HFFc6 (cell line): ENCODE measurements around the gene ART3. TPM values are rescaled to one million over a fixed set of nuclear protein-coding genes. Genes with fewer than 3 reads are reported as not detected.

Source experiments
- DNase-seq: peaks from one replicate; pipeline ENCODE4 v3.0.0-alpha.2; 2018
- H3K27ac Mint-ChIP-seq: 2 replicates; pipeline ENCODE4 v1.8.0; 2020; ENCODE audit warnings: mild to moderate bottlenecking, mixed read lengths
- H3K27me3 Mint-ChIP-seq: 2 replicates; pipeline ENCODE4 v1.8.0; 2021; ENCODE audit warnings: mild to moderate bottlenecking, moderate library complexity, mixed read lengths; ENCODE audit not compliant: insufficient read depth
- H3K36me3 Mint-ChIP-seq: 2 replicates; pipeline ENCODE4 v1.8.0; 2021; ENCODE audit warnings: low read depth, mixed read lengths
- H3K4me1 Mint-ChIP-seq: 2 replicates; pipeline ENCODE4 v1.8.0; 2020; ENCODE audit warnings: low read depth, mixed read lengths
- H3K4me3 Mint-ChIP-seq: 2 replicates; pipeline ENCODE4 v1.8.0; 2020; ENCODE audit warnings: mild to moderate bottlenecking, moderate library complexity, mixed read lengths
- H3K9me3 Mint-ChIP-seq: 2 replicates; pipeline ENCODE4 v1.8.0; 2020; ENCODE audit warnings: mild to moderate bottlenecking, mixed read lengths
- total RNA-seq, 6 experiments: library from RNA; stranded (reverse); fragmentation: NEBNext Ultra II Directional; extraction: Animal tissue kit (Norgen Biotek cat#: 25700); gene quantifications; 2 replicates in 1 of 6; 3 replicates in 5 of 6; pipeline ENCODE4 v1.2.3, GENCODE V29; 2021
- TF ChIP-seq, protein P1 (sequence below): fragments of 200-600 bp; sonication (generic); IDR thresholded peaks from 2 replicates; pipeline ENCODE4 v1.5.0; 2021; ENCODE audit warnings: antibody characterized with exemption, mild to moderate bottlenecking

The ART3 gene
- total RNA-seq, 6 experiments from 2014 or later = not detected

DNA sequence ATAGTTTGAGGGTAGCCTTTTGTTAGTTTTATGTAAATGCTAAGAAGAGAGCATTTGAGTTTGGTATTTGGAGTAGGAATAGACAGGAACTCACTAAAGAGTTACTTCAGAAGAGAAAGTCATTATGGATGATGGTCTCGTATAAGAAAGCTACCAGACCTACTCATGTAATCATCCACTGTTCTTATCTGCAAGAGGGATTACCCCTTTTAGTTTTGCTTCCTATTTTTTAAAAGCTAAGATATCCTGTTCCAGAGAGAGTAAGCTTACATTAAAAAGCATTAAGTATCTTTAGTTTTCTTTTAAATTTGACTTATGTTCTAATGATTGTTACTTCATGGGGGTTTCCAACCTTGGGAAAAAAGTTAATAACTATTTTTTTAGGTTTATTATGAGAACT lies 12.5 kb upstream of the ART3 start:
- Mint-ChIP-seq H3K27ac (no peak overlapping the region), H3K9me3 (no peaks in the 10 kb centered on the region), H3K36me3 (no peaks in the 10 kb centered on the region), H3K4me3 (no peak overlapping the region), H3K27me3 (peaks cover 19% of the 10 kb centered on the region), H3K4me1 (no peaks in the 10 kb centered on the region)
- TF ChIP-seq, protein P1, sequence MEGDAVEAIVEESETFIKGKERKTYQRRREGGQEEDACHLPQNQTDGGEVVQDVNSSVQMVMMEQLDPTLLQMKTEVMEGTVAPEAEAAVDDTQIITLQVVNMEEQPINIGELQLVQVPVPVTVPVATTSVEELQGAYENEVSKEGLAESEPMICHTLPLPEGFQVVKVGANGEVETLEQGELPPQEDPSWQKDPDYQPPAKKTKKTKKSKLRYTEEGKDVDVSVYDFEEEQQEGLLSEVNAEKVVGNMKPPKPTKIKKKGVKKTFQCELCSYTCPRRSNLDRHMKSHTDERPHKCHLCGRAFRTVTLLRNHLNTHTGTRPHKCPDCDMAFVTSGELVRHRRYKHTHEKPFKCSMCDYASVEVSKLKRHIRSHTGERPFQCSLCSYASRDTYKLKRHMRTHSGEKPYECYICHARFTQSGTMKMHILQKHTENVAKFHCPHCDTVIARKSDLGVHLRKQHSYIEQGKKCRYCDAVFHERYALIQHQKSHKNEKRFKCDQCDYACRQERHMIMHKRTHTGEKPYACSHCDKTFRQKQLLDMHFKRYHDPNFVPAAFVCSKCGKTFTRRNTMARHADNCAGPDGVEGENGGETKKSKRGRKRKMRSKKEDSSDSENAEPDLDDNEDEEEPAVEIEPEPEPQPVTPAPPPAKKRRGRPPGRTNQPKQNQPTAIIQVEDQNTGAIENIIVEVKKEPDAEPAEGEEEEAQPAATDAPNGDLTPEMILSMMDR = no peak
- DNase-seq = no peak

DNA sequence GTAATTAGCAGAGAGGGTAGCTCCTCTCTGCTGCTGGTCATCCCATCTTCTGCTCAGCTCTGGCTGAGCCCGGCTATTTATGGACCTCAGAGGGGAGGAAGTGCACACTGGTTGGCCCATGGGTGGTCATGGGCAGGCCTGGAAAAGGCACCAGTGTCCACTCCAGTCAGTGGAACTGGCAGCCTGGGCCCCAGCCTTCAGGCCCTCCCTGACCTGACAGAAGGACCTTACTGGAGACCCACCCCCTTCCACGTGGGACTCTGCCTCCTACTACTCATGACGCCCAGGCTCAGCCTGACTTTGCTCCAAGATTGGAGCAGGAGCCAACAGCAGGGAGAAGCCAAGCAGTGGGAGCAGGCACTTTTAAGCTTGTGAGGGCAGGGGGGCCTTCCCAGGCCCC lies 8.0 kb upstream of the ART3 start:
- Mint-ChIP-seq H3K27me3 (peaks cover 3% of the 10 kb centered on the region), H3K9me3 (no peaks in the 10 kb centered on the region), H3K4me3 (no peak overlapping the region), H3K4me1 (no peaks in the 10 kb centered on the region), H3K27ac (no peak overlapping the region), H3K36me3 (no peaks in the 10 kb centered on the region)
- DNase-seq = no peak
- TF ChIP-seq, protein P1 = no peak

DNA sequence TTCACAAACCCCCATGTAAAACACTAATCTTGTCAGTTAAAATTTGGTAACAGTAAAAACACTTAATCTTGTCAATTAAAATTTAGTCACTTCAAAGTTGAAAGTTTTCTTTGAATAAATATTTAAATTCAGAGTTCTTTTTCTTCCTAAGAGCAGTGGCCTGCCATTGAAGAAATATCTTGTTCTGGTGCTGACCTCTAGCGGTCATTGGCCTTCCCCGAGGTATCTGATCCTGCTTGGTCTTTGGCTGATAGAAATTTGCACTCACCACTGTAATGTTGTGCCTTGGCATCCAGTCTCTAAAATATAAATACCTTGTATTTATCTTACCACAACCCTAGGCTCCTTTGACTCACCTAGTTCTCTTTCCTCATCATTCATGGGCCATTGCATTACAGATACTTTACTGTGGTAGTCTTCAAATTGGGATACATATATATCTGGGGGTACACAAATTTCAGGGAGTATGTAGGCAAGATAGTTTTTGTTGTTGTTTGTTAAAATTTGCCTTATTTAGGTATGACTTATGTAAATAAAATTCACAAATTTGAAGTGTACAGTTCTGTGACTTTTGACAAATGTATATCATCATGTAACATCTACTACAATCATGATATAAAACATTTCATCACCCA lies 6.7 kb upstream of the ART3 start:
- no peaks in the 10 kb centered on the region for H3K4me1 Mint-ChIP-seq
- H3K9me3 Mint-ChIP-seq = no peaks in the 10 kb centered on the region
- DNase-seq = peak; percentile 71
- TF ChIP-seq, protein P1 = peak; percentile 96
- no peak overlapping the region for H3K4me3 Mint-ChIP-seq
- H3K27ac Mint-ChIP-seq = no peak overlapping the region
- peaks cover 2% of the 10 kb centered on the region for H3K27me3 Mint-ChIP-seq
- no peaks in the 10 kb centered on the region for H3K36me3 Mint-ChIP-seq

DNA sequence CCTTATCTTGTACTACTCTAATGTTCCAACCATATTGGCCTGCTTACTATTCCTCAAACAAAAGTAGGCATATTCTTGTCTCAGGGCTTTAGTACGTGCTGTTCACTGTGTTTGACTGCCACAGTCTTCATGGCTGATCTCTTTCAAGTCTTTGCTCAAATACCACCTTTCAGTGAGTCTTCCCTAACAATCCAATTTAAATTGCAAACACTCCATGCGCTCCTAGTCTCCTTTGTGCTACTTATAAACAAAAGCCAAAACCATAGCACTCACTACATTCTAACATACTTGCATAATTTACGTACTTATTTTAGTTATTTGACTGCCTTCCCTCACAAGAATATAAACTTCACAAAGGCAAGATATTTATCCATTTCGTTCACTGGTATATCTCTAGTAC lies 1.7 kb upstream of the ART3 start:
- H3K4me3 Mint-ChIP-seq = no peak overlapping the region
- H3K9me3 Mint-ChIP-seq = no peaks in the 10 kb centered on the region
- 0 out of 2 replicates have a peak, but pooled peaks cover 2% of the 10 kb centered on the region for H3K27me3 Mint-ChIP-seq
- H3K4me1 Mint-ChIP-seq = no peaks in the 10 kb centered on the region
- H3K36me3 Mint-ChIP-seq = no peaks in the 10 kb centered on the region
- DNase-seq = no peak
- TF ChIP-seq, protein P1 = no peak
- no peak overlapping the region for H3K27ac Mint-ChIP-seq

DNA sequence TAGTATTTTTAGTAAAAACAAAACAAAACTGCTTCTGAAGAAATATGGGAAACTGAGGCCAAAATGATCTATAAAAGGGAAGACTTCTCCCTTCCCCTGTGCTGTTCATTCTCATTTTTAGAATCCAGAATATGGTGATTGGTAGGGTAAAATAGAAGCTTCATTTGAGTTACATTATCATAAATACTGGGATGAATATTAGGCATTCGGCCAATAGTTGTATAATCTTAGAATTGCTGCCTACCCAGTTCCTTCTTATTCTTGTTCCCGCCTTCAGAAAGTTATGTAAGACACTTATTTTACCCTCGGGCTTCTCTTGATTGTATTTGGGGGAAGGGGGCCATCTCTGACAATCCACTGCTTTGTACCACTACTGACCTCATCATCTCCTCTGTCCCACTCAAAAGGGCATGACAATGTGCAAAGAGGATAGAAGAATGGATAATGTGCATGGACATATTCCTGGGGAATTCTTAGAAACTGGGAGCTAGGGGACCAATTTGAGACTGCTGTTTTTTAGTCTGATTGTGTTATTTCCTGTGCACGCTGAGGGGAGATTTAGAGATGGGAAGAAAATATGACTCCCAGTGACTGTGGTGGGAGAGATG lies 588 bp downstream of the ART3 start:
- DNase-seq = no peak
- TF ChIP-seq, protein P1 = no peak
- Mint-ChIP-seq H3K36me3 (no peaks in the 10 kb centered on the region), H3K27me3 (peaks cover 18% of the 10 kb centered on the region), H3K9me3 (no peaks in the 10 kb centered on the region), H3K4me1 (no peaks in the 10 kb centered on the region), H3K4me3 (no peak overlapping the region), H3K27ac (no peak overlapping the region)
